HG03280 (cell line): ENCODE data around the gene HHATL.

Source experiments
- ATAC-seq: cut with Tn5 transposase; IDR thresholded peaks from one replicate; pipeline ENCODE4 v1.9.1; 2021; ENCODE audit warnings: mild to moderate bottlenecking, moderate library complexity; ENCODE audit not compliant: unreplicated experiment

The HHATL gene, protein sequence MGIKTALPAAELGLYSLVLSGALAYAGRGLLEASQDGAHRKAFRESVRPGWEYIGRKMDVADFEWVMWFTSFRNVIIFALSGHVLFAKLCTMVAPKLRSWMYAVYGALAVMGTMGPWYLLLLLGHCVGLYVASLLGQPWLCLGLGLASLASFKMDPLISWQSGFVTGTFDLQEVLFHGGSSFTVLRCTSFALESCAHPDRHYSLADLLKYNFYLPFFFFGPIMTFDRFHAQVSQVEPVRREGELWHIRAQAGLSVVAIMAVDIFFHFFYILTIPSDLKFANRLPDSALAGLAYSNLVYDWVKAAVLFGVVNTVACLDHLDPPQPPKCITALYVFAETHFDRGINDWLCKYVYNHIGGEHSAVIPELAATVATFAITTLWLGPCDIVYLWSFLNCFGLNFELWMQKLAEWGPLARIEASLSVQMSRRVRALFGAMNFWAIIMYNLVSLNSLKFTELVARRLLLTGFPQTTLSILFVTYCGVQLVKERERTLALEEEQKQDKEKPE

DNA sequence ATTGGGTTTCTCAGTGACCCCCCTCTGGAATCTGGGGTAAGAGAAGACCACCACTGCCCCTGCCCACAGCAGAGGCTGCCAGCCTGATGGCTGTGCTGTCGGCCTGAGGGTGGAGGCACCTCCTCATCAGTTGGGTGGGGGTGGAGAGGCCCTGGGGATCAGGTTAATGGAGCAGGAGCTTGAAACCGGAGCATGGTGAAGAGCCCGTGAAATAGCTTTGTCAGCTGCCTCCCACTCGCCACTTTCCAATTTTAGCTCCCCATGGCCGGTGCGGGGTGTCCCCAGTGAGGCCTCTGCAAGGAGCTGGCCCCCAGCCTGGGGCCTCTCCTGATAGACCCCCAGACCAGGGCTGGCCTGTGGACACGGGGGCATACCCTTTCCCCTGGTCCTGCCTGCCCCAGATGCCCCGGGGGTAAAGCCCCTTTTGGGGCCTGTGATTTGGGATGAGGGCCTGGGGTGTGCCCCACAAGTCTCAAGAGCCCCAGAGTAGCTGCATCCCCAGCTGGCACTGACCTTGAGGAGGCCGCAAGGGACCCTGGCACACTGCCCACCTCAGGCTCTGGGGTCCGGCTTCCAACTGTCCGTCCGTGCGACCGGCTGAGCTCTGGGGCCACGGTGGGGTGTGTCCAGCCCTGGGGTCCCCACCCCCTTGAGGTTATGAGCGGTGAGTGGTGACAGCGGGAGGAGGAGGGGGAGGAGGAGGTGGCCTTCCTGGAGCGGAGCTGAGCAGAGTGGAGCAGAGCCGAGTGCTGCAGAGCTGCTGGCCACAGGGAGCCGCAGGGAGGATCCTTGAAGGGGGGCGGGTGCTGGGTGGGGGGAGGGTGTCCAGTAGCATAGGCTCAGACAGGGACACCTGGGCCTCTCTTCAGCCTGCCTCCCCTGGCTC is at the start of gene HHATL:
HHATL (minus strand) TSS at position 733 of the 886 bp plus-strand sequence. CDS start 1,972 bp downstream, outside the sequence.
- ATAC-seq = no peak

DNA sequence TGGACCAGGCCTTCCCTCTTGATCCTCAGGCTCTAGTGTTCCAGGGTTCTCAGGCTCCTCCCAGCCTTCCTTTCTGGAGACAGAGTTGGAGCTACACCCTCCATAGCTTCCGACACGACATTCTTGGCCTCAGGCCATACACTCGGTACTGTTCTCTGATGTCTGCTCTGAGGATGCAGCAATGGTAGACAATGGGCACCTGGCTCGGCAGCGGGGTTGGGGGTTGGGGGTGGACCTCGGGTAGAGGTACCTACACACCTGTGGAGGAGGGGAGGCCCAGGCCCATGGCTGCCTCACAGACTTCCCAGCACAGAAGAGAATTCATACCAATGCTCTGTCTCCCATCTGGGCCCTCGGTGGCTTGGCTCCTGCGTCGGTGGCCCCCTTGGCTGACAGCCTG is 49.0 kb upstream of the HHATL start:
- no peak for ATAC-seq

DNA sequence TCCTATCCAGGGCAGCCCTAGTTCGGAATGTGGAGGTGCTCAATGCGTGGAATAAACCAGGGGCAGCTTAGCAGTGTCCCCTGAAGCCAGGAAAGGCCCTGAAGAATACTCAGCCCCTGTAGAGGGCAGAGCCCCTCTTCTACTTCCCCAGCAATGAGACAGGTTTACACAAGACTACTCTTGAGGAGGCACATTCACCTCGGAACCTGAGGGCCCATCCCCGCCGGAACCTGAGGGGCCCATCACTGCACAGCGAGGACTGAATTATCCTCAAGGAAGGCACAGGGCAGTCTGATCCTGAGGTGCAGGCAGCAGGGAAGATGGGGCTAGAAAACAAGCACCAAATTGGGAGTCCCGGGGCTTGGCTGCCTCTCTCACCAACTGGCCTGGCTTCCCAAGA is 48.2 kb upstream of the HHATL start:
- ATAC-seq = no peak

DNA sequence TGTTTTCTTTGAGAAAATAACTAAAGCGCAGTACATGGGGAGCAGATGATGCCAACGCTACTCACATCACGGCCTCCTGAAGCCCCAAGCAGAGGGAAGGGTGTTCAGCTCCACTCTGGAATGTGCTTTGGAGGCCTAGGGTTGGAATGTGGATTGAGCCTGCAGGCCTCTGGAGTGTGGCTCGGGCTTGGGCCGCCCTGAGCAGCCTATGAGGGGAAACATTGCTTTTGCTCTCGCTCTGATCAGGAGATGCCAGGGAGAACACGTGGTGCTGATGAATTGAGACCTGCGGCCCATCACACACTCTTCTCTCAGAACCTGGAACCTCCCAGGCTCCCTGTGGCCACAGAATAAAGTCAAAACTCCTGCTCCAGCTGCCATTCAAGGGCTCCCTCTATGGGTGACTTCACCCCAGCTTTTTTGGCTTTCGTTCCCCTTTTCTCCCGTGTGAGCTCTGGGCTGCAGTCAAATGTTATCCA is 47.2 kb upstream of the HHATL start:
- no peak for ATAC-seq

DNA sequence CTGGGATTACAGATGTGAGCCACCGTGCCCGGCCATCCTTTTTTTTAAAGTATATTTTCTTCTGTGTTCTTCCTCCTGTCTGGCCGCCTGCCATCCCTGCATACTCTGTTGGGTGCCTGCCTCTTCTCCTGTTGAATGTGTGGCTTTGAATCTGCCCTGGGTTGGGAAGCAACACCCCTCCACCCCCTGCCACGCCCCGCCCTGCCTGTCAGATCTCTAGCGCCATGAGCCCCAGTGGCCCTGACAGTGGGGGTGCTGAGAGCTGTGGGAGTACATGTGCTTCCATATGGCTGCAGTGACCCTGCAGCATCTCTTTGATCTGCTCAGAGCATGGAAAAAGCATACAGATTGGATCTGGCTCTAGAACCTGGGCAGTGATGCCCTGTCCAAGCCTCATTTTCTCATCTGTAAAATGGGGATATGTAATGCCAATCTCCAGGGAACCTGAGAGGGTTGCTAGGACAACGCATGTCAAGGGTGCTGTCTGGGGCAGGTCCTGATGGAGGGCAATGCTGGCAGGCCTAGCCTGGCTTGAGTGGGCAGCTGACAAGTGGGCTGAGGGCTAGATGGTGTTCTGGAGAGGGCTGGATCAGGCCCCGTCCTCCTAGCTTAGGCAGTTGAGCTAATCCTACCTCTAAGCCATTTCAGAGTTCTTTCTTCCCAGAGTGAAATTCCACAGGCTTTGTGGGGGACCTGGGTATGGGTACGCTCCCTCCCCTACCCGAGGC is 46.6 kb upstream of the HHATL start:
- no peak for ATAC-seq

DNA sequence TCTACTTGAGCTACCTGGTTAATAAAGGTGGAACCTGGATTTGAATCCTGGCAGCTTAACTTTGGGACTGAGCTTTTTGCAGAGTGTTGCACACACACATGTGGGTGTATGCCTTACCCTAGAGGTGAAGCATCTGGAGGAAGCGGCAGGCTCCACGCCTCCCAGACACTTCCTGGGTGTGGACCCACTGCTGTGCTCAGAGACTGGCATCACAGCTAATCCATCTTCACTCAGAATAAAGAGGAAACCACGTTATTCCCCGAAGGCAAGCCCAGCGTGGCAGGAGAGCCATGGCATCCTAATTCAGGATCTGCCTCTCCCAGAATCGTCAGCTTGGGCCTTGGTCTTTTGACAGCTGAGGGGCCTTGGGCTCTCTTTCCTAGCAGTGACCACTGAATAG is 45.0 kb upstream of the HHATL start:
- ATAC-seq = no peak

DNA sequence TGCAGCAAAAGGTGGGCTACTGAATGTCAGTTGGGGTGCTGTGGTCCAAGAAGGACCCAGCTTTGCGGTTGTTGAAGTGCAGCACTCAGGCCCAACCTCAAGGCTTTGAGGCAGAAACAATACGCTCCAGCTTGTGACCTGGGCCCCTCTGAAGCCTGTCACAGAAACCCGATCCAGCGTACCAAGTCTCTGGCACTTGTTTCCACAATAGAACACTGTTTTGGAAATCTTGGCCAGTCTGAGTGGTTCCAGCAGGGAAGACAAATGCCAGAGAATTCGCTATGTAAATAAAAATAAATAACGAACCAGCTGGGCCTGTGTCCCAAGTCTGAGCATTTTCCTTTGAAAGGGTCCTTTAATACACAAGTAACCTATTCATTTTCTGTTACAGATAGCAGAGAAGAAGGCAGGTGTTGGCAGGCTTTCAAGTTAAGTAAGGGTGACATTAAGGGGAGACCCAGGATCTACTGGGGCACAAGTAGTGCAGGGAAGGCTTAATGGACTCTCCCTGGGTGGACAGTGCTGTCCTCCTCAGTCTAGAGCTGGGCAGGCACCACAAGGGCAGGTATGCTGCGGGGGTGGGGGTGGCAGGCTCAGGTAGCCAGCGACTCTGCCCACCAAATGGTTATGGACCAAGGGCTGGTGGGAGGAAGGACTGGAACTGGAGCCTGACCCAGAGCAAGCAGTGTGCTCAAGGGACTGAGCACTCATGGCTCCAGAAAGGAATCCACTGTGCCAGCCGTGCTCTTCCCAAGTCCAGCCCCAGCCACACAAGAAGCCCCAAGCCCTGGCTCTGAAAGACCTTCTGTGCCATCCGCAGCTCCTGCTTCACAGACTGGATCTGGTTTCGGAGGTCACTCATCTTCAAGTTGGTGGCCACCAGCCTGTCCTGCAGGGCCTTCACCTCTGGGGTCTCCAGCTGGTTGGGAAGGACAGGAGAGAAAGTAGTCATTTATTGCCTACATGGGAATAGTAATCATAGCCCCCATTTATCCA is 44.2 kb upstream of the HHATL start:
- ATAC-seq = no peak

DNA sequence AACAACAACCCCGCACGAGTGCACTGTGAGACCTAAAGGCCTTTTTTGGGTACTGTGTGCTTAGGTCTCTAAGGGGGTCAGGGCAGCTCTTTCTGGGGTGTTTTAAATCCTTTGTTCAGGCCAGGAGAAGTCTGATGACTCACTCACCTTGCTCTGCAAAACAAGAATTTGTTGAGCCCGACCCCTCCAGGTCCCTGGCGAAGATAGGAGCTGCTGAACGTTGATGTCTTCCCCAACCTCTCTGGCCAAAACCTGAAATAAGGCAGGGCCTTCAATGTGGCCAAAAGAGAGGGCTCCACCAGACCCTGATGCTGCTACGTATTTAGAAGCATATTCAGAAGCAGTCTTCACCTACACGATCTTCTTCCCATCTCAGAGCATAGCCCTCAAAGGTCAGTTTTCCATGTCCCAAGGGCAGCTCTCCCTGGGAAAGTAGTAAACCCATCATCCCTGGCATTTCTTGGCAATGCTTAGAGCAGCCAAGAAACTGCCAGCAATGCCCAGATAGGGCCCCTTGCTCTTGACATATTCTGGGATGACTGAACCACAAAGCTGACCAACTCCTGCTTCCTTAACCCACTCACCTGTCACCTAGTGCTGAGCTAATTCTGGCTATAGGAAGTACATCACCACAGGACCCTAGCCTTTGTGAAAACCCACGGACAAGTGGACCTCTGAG is 43.3 kb upstream of the HHATL start:
- ATAC-seq = no peak

DNA sequence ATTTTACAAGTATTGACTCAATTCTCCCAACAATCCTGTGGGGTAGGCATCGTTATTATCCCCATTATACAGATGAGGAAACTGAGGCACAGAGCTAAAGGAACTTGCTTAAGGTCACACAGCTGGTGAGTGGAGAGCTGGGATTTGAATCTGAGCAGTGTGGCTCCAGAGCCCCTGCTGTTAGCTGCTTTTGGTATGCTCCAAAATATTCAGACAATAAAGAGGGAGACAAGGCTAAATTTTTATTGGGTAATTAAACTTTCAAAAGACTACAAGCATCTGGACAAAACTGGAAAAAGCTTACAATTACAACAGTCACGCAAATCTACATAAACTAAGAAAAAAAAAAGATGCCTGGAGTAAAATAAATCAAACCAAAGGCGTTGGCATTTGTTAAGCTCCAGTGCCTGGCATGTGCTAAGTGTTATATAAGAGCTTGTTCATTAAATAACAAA is 42.7 kb upstream of the HHATL start:
- ATAC-seq = no peak

DNA sequence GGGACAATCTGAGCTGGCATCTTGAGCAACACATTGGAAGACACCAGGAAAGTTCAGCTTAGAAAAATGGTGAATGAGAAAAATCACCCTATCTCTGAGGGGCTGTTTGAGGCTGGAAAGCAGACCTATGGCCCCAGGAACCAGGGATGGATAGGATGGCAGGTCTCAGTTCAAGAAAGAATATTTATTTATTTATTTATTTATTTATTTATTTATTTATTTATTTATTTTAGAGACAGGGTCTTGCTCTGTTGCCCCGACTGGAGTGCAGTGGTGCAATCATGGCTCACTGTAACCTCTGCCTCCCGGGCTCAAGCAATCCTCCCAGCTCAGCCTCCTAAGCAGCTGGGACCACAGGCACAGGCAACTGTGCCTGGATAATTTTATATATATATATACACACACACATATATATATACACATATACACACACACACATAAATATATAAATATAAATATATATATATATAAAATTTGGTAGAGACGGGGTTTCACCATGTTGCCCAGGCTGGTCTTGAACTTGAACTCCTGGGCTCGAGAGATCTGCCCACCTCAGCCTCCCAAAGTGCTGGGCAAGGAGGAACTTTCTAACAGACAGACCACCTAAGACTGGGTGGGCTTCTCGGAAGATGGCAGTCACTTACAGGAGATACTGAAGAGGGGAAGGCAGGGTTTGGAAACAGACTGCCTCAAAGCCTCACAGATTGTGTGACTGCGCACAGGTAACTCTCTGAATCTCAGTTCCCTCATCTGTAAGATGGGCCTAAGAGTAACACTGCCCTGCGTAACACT is 40.8 kb upstream of the HHATL start:
- no peak for ATAC-seq

DNA sequence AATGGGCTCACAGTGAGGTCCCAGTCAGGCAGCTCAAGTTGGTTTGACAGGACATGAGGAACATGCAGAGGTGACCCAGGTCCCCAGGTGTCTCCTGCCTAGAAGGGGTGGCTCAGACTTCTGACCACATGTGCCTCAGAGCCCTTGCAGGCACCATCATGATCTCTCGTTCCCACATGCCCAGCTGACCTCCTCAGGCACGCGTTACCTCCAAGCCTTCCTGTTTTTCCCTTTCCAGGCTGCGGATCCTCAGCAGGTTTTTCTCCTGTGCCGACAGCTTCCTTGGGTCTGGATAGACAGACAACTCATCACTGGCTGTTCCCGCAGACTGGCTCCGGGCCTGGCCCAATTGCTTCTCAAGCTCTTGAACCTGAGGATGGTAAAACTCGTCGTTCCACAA is 40.1 kb upstream of the HHATL start:
- no peak for ATAC-seq

DNA sequence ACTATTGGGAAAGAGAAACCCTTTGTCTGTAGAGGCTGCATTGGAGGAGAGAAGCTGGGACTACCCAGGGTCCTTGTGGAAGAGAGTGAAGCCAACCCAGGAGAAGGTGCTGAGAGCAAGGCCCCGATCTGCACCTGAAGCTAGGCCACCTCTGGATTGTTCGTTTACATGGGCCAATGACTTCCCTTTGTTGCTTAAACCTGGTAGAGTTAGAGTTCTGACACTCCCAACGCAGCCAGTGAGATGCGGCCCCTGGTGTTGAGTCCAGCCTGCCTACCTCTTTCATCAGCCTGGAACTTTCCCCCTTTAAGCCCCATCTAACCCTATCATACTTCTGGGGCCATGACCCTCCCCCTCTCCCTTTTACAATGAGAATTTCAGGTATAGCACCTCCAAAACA is 39.7 kb upstream of the HHATL start:
- no peak for ATAC-seq

DNA sequence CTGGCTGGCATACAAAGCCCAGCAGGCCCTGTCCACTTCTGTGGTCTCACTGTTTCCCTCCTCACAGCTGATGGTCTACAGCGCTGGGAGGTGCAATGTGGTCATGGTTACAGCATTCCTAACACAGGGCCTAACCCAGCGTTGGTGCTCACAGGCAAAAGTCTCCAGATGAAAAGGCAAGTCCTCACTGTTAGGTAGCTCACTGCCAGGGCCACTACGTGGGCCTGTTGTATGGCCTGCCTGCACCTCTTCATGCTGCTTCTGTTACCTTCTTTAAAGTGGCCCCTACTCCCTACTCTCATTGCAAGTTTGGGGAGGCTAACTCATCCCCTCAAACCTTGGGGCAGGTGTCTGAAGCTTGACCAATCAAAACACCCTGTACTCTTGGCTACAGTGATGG is 39.2 kb upstream of the HHATL start:
- no peak for ATAC-seq

DNA sequence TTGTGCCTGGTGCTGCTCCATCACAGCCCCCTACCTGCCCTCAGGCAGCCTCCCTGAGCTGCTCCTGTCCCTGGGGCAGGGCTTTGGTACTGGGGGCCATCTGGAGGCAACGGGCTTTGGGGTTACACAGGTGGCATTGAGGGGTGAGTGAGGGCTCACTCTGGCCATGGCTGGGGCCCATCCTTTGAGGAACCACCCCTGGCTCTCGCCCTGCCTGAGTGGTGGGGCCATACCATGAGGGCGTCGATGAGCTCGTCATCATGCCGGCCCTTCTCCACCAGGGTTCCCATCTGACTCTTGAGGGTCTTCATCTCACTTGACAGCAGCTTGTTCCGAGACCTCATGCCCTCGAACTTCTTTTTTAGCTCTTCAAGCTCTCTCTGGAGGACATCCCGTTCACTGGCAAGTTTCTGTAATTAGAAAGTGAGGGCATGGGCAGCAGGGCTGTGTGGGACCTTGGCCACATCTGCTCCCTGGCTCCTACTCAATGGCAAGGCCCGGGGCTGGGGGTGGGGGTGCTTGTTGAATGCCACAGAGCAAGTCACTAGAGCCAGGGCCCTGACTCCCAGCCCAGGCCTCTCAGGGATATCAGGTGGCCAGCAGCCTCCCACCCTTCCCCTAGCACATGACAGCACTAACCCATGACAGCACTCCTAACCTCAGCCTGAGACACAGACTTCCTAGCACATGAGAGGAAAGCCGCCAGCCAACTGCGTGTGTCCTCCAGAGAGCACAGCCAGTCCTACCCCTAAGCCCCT is 37.0 kb upstream of the HHATL start:
- ATAC-seq = no peak

DNA sequence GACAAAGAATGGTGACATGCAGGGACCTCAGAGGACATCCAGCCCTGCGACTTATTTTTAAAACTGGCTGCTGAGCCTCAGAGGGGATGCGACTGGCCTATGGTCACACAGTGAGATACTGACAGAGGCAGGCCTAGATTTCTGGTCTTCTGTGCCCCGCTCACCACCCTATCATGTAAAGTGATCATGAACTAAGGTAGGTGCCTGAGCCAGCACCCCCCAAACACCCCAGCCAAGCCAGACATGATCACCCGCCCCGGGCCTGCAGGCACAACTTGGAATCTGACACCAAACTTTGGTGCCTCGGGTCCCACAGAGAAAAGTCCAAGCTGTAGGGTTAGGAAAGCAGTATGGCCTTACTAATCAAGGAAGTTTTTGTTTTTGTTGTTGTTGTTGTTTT is 33.9 kb upstream of the HHATL start:
- no peak for ATAC-seq

DNA sequence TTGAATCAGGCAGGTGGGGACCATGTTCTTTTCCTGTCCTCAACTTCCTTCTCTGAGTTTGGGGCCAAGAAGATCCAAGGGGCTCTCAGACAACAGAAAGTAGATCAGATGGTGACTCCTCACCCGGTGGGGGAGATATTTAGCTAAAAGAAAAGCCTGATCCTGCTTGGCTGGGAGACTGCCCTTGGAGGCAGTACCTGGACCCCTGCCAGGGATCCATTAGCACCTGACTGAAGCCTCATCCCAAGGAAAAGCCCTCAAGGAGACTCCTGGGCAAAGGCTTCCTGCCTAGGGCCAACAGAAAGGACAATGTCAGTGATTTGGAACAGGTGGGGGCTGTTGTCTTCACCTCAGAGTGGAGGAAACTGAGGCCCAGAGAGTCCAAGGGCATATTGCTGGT is 33.5 kb upstream of the HHATL start:
- no peak for ATAC-seq

DNA sequence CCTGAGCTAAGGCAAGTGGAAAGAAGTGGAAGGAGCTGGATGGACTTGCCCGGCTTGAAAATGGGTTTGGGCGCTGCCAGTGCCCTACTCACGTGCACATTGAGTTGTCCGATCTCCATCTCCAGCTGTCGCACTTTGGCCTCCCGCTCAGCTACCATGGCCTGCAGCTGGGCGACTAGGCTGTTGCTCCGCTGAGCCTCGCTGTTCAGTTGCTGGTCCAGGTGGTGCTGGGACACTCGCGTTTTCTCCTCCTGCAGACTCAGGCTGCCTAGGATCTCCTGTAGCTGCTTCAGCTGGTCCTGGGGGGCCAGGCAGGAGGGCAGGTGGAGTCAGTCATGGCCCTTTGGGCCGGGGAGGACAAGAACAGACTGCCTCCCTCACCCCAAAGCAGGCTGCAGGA is 33.0 kb upstream of the HHATL start:
- no peak for ATAC-seq

DNA sequence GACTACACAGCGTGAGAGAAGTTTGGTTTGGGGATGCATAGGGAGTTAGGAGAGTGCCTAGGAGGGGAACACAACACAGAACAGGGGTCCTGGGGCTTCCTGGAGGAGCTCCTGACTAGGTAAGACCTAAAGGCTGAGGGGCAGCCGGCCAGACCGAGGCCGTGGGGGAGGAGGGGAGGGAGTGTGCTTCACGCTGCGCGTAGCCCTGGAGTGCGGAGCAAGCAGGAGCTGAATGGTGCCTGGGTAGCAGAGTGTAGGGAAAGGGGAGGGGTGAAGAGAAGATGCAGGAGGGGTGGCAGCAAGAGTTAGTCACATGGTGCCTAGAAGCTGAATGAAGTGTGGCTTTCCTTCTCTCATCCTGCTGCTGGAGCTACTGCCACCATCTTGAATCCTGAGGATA is 32.4 kb upstream of the HHATL start:
- ATAC-seq = no peak
